HepG2 (cell line): ENCODE results near the gene CTXN3. TPM values are rescaled to one million over a fixed set of nuclear protein-coding genes. Genes with fewer than 3 reads are reported as not detected.

Experiments
- ATAC-seq: fragments of 200-7000 bp; cut with Tn5 transposase; 3 replicates; pipeline ENCODE4 v1.9.1; 2020; ENCODE audit warnings: mild to moderate bottlenecking, moderate library complexity
- BruUV-seq: library from RNA; stranded (reverse); fragments of 400-500 nt; replicated peaks from 2 replicates; lab custom pipeline; 2021; lab: Mats Ljungman, UMichigan
- CTCF ChIA-PET: fragments of 300-600 bp; formaldehyde crosslinking; extraction: SDS; loops from one replicate; lab custom pipeline; 2021; ENCODE audit warnings: low total read pairs, inconsistent platforms, low intra/inter-chr PET ratio; lab: Yijun Ruan, JAX
- POLR2A ChIA-PET: fragments of 350-600 bp; sonication (Branson Sonifier 250); formaldehyde crosslinking; loops from one replicate; lab custom pipeline; 2020; ENCODE audit warnings: antibody characterized with exemption, inconsistent platforms; lab: Yijun Ruan, JAX
- DNase-seq: peaks from one replicate; pipeline ENCODE4 v3.0.0-alpha.2; 2015; ENCODE audit warnings: low spot score
- FAIRE-seq: peaks from 3 replicates; lab custom pipeline; 2011; peaks lifted over from hg19 to GRCh38; lab: Jason Lieb, UNC
- H2AFZ ChIP-seq: one replicate; pipeline ENCODE4 v1.6.1; 2011; ENCODE audit warnings: low read length, inconsistent platforms
- H3K27ac ChIP-seq: fragments of 300-600 bp; 3 replicates; pipeline ENCODE4 v1.8.0; 2011; ENCODE audit warnings: mixed run types, mild to moderate bottlenecking, mixed read lengths, low read length, inconsistent platforms; ENCODE audit not compliant: insufficient read depth; ENCODE audit errors: extremely low read length
- H3K27me3 ChIP-seq, 2 experiments: fragments of 200-600 bp in 1 of 2; 2 replicates in 1 of 2; 3 replicates in 1 of 2; pipeline versions ENCODE4 v1.6.0 to v1.8.0; 2011; ENCODE audit warnings: low read length in 2 of 2, mild to moderate bottlenecking in 2 of 2, moderate library complexity in 2 of 2, inconsistent platforms in 1 of 2; ENCODE audit not compliant: insufficient read depth in 2 of 2, control insufficient read depth in 1 of 2
- H3K36me3 ChIP-seq, 2 experiments: fragments of 200-600 bp in 1 of 2; replicated peaks in 1 of 2; 2 replicates in 1 of 2; 3 replicates in 1 of 2; pipeline versions ENCODE4 v1.5.1 to v1.8.0; 2011; ENCODE audit warnings: low read length in 2 of 2, inconsistent platforms in 1 of 2; ENCODE audit not compliant: insufficient read depth in 2 of 2, control insufficient read depth in 1 of 2
- H3K4me1 ChIP-seq: 2 replicates; pipeline ENCODE4 v1.5.1; 2012; ENCODE audit warnings: low read length, inconsistent platforms; ENCODE audit not compliant: insufficient read depth
- H3K4me2 ChIP-seq: 2 replicates; pipeline ENCODE4 v1.6.0; 2011; ENCODE audit warnings: low read depth, low read length, inconsistent platforms
- H3K4me3 ChIP-seq, 3 experiments: fragments of 200-600 bp in 1 of 3; sonication (generic), shearing (Covaris generic) in 1 of 3; replicated peaks in 1 of 3; 2 replicates each; pipeline ENCODE4 v1.5.1; 2011 to 2016; ENCODE audit warnings: low read length in 3 of 3, inconsistent platforms in 2 of 3, low read depth in 2 of 3, mild to moderate bottlenecking in 2 of 3, control low read depth in 1 of 3, mixed read lengths in 1 of 3; ENCODE audit not compliant: insufficient read depth in 1 of 3
- H3K79me2 ChIP-seq: one replicate; pipeline ENCODE4 v1.6.1; 2011; ENCODE audit warnings: low read length, inconsistent platforms; ENCODE audit not compliant: insufficient read depth
- H3K9ac ChIP-seq: 2 replicates; pipeline ENCODE4 v1.6.0; 2011; ENCODE audit warnings: mild to moderate bottlenecking, low read depth, low read length, inconsistent platforms; ENCODE audit not compliant: insufficient read depth
- H3K9me3 ChIP-seq: 2 replicates; pipeline ENCODE4 v1.5.1; 2012; ENCODE audit warnings: mild to moderate bottlenecking, low read length
- H4K20me1 ChIP-seq: 2 replicates; pipeline ENCODE4 v1.6.0; 2011; ENCODE audit warnings: inconsistent platforms, mild to moderate bottlenecking, low read length, moderate library complexity; ENCODE audit not compliant: insufficient read depth
- DNMT3B ChIP-seq: conservative IDR thresholded peaks from 2 replicates; pipeline ENCODE4 v1.6.1; 2016; ENCODE audit warnings: missing biosample characterization, control low read depth
- NR2C2 ChIP-seq: sonication (generic); formaldehyde crosslinking; IDR thresholded peaks from 2 replicates; pipeline ENCODE4 v1.4.0; 2020; ENCODE audit warnings: missing genetic modification reagents, mild to moderate bottlenecking, moderate library complexity, borderline replicate concordance
- ZNF431 ChIP-seq: sonication (generic); formaldehyde crosslinking; IDR thresholded peaks from 2 replicates; pipeline ENCODE4 v1.9.0; 2022; ENCODE audit warnings: missing genetic modification reagents, low read depth, mild to moderate bottlenecking, borderline replicate concordance
- WGBS: methylation state at CpG from one replicate; pipeline ENCODE4 v1.1.6; 2017; ENCODE audit warnings: low lambda C conversion rate; 5-methylcytosine and 5-hydroxymethylcytosine counted together
- in situ Hi-C: cut with HindIII; loops from 2 replicates; pipeline ENCODE4 v1.10.0; 2017; ENCODE audit warnings: low pct_unique_long_range_greater_than_20kb; ENCODE audit not compliant: extremely low pct_ligation_motif_present
- intact Hi-C: fragments of 100-400 bp; cut with micrococcal nuclease; formaldehyde crosslinking; loops from one replicate; pipeline ENCODE4 v1.10.0; 2022; ENCODE audit not compliant: unreplicated experiment
- polyA plus RNA-seq, 8 experiments: library from polyadenylated mRNA; depleted of rRNA in 3 of 8; stranded (reverse) in 7 of 8; unstranded in 1 of 8; fragments of >200 nt; fragmentation: Illumina TruSeq in 4 of 8; extraction: Trizol in 4 of 8; gene quantifications; 2 replicates each; pipeline versions ENCODE4 v1.2.1 to v1.2.3, GENCODE V29; 2011 to 2016; ENCODE audit warnings: low read depth in 4 of 8, missing spikeins in 1 of 8, mixed read lengths in 1 of 8; ENCODE audit not compliant: insufficient read depth in 1 of 8
- total RNA-seq, 5 experiments: library from RNA; depleted of rRNA; stranded (reverse); fragments of >200 nt; fragmentation: Illumina TruSeq; extraction: Trizol; gene quantifications; 2 replicates each; pipeline ENCODE4 v1.2.3, GENCODE V29; 2016; ENCODE audit warnings: low read depth in 1 of 5
- TF ChIP-seq, protein P1 (sequence below): sonication (generic); formaldehyde crosslinking; IDR thresholded peaks from 2 replicates; pipeline ENCODE4 v1.4.0; 2020; ENCODE audit warnings: missing genetic modification reagents

The CTXN3 gene
- total and polyA plus RNA-seq, 2 of the 13 experiments (the other 11 are each of a cell fraction or from before 2014, with no cell fraction given) = not detected

DNA sequence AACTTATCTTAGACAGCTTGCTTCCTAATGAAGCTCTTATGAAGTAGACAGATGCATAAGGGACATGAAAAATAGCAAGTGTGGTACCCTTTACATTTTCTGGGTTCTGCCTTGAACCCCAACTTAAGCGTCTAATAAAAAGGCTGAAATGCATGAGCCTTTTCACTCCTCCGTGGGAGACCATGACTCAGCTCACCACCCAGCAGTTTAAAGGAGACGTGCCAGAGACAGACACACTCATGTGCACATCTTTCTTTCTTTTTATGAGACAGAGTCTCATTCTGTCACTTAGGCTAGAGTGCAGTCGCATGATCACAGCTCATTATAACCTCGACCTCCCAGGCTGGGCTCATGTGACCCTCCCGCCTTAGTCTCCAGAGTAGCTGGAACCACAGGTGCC is 22.3 kb downstream of the CTXN3 start:
- WGBS = 27% methylated on average over 6 of the region's 6 CpGs
- in situ Hi-C loops = no loop called here
- FAIRE-seq (no peak), ATAC-seq (no peak), DNase-seq (no peak)
- Histone ChIP-seq H2AFZ (no peak overlapping the region), H3K4me1 (no peaks in the 10 kb centered on the region), H3K79me2 (no peaks in the 10 kb centered on the region), H3K4me2 (no peak overlapping the region), H3K9ac (no peak overlapping the region), H4K20me1 (no peaks in the 10 kb centered on the region), H3K36me3 (no peaks in the 10 kb centered on the region), H3K4me3 (no peak overlapping the region), H3K27me3 (no peaks in the 10 kb centered on the region), H3K9me3 (no peaks in the 10 kb centered on the region), H3K27ac (no peak overlapping the region)
- no TSS peak for BruUV-seq
- ChIA-PET CTCF (no interaction called here), POLR2A (no interaction called here)
- intact Hi-C loops = no loop called here
- TF ChIP-seq DNMT3B (CRISPR knock-in tag) (no peak), ZNF431 (no peak), NR2C2 (CRISPR knock-in tag) (no peak)
- TF ChIP-seq, protein P1, sequence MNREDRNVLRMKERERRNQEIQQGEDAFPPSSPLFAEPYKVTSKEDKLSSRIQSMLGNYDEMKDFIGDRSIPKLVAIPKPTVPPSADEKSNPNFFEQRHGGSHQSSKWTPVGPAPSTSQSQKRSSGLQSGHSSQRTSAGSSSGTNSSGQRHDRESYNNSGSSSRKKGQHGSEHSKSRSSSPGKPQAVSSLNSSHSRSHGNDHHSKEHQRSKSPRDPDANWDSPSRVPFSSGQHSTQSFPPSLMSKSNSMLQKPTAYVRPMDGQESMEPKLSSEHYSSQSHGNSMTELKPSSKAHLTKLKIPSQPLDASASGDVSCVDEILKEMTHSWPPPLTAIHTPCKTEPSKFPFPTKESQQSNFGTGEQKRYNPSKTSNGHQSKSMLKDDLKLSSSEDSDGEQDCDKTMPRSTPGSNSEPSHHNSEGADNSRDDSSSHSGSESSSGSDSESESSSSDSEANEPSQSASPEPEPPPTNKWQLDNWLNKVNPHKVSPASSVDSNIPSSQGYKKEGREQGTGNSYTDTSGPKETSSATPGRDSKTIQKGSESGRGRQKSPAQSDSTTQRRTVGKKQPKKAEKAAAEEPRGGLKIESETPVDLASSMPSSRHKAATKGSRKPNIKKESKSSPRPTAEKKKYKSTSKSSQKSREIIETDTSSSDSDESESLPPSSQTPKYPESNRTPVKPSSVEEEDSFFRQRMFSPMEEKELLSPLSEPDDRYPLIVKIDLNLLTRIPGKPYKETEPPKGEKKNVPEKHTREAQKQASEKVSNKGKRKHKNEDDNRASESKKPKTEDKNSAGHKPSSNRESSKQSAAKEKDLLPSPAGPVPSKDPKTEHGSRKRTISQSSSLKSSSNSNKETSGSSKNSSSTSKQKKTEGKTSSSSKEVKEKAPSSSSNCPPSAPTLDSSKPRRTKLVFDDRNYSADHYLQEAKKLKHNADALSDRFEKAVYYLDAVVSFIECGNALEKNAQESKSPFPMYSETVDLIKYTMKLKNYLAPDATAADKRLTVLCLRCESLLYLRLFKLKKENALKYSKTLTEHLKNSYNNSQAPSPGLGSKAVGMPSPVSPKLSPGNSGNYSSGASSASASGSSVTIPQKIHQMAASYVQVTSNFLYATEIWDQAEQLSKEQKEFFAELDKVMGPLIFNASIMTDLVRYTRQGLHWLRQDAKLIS (CRISPR knock-in tag) = no peak
